Breast epithelium (tissue), 4 donors: Measurements from ENCODE around the gene ZNF576. TPM values are rescaled to one million over a fixed set of nuclear protein-coding genes. Genes with fewer than 3 reads are reported as not detected.

Experiments used
- DNase-seq, 2 donors: peaks; one replicate each; pipeline ENCODE4 v3.0.0-alpha.2; 2019; ENCODE audit warnings: low spot score in 2 of 2
- H3K27ac ChIP-seq, 2 donors: fragments of 200-600 bp; sonication (generic) in 1 of 2; one replicate each; pipeline ENCODE4 v1.5.1; 2016 to 2019; ENCODE audit warnings: mild to moderate bottlenecking in 1 of 2
- H3K27me3 ChIP-seq, 2 donors: fragments of 200-600 bp; sonication (generic) in 1 of 2; one replicate each; pipeline versions ENCODE4 v1.5.1 to v1.6.0; 2017 to 2019; ENCODE audit warnings: control low read depth in 1 of 2, mild to moderate bottlenecking in 1 of 2
- H3K36me3 ChIP-seq: fragments of 200-600 bp; one replicate; pipeline ENCODE4 v1.5.1; 2019
- H3K4me1 ChIP-seq, 2 donors: fragments of 200-600 bp; sonication (generic); one replicate each; pipeline ENCODE4 v1.5.1; 2016 to 2019; ENCODE audit warnings: control low read depth in 1 of 2
- H3K4me3 ChIP-seq, 3 donors: fragments of 200-600 bp; sonication (generic); 1 replicate in 2 of 3; 2 replicates in 1 of 3; pipeline ENCODE4 v1.5.1; 2016 to 2019; ENCODE audit warnings: mild to moderate bottlenecking in 3 of 3, moderate library complexity in 2 of 3
- H3K9me3 ChIP-seq, 2 donors: fragments of 200-600 bp; sonication (generic) in 1 of 2; one replicate each; pipeline ENCODE4 v1.5.1; 2016 to 2019; ENCODE audit warnings: control low read depth in 1 of 2
- CTCF ChIP-seq, 3 donors: fragments of 450-650 bp; IDR thresholded peaks; one replicate each; pipeline ENCODE4 v1.5.1; 2016 to 2017; ENCODE audit warnings: antibody characterized with exemption in 3 of 3, mild to moderate bottlenecking in 3 of 3, moderate library complexity in 3 of 3
- POLR2A ChIP-seq: fragments of 450-650 bp; IDR thresholded peaks from one replicate; pipeline ENCODE4 v1.6.1; 2016; ENCODE audit warnings: antibody characterized with exemption, mild to moderate bottlenecking, moderate library complexity
- POLR2AphosphoS5 ChIP-seq, 3 donors: sonication (generic); formaldehyde crosslinking; IDR thresholded peaks; one replicate each; pipeline ENCODE4 v1.6.1; 2017; ENCODE audit warnings: antibody characterized with exemption in 3 of 3
- intact Hi-C: fragments of 100-400 bp; cut with DNase I; formaldehyde crosslinking; loops from one replicate; pipeline ENCODE4 v1.15.1; 2023; ENCODE audit warnings: low total_unique reads
- total RNA-seq, 3 donors: library from RNA; depleted of rRNA; stranded (reverse); fragments of >200 nt; gene quantifications; one replicate each; pipeline ENCODE4 v1.1.0, GENCODE V29; 2016

Gene ZNF576
- total RNA-seq, 3 donors from 2014 or later: 14.2 to 18.0 (median 14.8) TPM

- TF ChIP-seq POLR2A (no peak), CTCF (IDR thresholded peaks at IDR 0.05) (no peak), POLR2AphosphoS5 (IDR thresholded peaks at IDR 0.05) (peak in 1 of 3 donors; percentile 1)
- intact Hi-C loops: no loop called here
- Histone ChIP-seq H3K36me3 (no peaks in the 10 kb centered on the region), H3K27ac (peak overlapping the region; percentile 91), H3K4me1 (no peaks in the 10 kb centered on the region), H3K4me3 (peak overlapping the region; percentile 81 to 91 (median 82)), H3K9me3 (no peaks in the 10 kb centered on the region), H3K27me3 (no peaks in the 10 kb centered on the region)
- no peak for DNase-seq
Observed at GRCh38 chr19:43620061-43621001, 23.9 kb downstream of the ZNF576 start.

- Histone ChIP-seq H3K4me1 (no peaks in the 10 kb centered on the region), H3K9me3 (no peaks in the 10 kb centered on the region), H3K36me3 (no peaks in the 10 kb centered on the region), H3K27ac (no peak overlapping the region), H3K4me3 (no peak overlapping the region), H3K27me3 (no peaks in the 10 kb centered on the region)
- intact Hi-C loops: no loop called here
- TF ChIP-seq POLR2AphosphoS5 (IDR thresholded peaks at IDR 0.05) (no peak), CTCF (IDR thresholded peaks at IDR 0.05) (no peak), POLR2A (no peak)
- DNase-seq: no peak
Observed at GRCh38 chr19:43622070-43622469, 25.7 kb downstream of the ZNF576 start.

- intact Hi-C loops: no loop called here
- Histone ChIP-seq H3K4me3 (no peak overlapping the region), H3K27ac (no peak overlapping the region), H3K36me3 (no peaks in the 10 kb centered on the region), H3K27me3 (no peaks in the 10 kb centered on the region), H3K4me1 (no peaks in the 10 kb centered on the region), H3K9me3 (no peaks in the 10 kb centered on the region)
- no peak for DNase-seq
- TF ChIP-seq POLR2AphosphoS5 (IDR thresholded peaks at IDR 0.05): no peak
- TF ChIP-seq POLR2A: no peak
- no peak for TF ChIP-seq CTCF (IDR thresholded peaks at IDR 0.05)
Observed at GRCh38 chr19:43622956-43623355, 26.6 kb downstream of the ZNF576 start.

GRCh38 chr19:43623889-43624670 is 27.7 kb downstream of the ZNF576 start:
- Histone ChIP-seq H3K36me3 (no peaks in the 10 kb centered on the region), H3K27ac (no peak overlapping the region), H3K4me1 (no peaks in the 10 kb centered on the region), H3K4me3 (no peak overlapping the region), H3K9me3 (no peaks in the 10 kb centered on the region), H3K27me3 (no peaks in the 10 kb centered on the region)
- intact Hi-C loops: no loop called here
- no peak for DNase-seq
- TF ChIP-seq CTCF (IDR thresholded peaks at IDR 0.05) (no peak), POLR2AphosphoS5 (IDR thresholded peaks at IDR 0.05) (no peak), POLR2A (no peak)

- H3K9me3 ChIP-seq: no peaks in the 10 kb centered on the region
- intact Hi-C loops: no loop called here
- no peak overlapping the region for H3K27ac ChIP-seq
- H3K27me3 ChIP-seq: no peaks in the 10 kb centered on the region
- H3K4me3 ChIP-seq: no peak overlapping the region
- TF ChIP-seq POLR2A (no peak), POLR2AphosphoS5 (IDR thresholded peaks at IDR 0.05) (no peak)
- peak in 1 of 2 donors; percentile 58 for DNase-seq
- H3K4me1 ChIP-seq: no peaks in the 10 kb centered on the region
- no peaks in the 10 kb centered on the region for H3K36me3 ChIP-seq
Observed at GRCh38 chr19:43624933-43625332, 28.5 kb downstream of the ZNF576 start.
